ENCODE data around the gene LCP2. TPM values are rescaled to one million over a fixed set of nuclear protein-coding genes. Genes with fewer than 3 reads are reported as not detected.

LCP2 gene
- total and polyA plus RNA-seq, 2 of the 4 experiments (the other 2 are of a cell fraction), result not detected

DNA sequence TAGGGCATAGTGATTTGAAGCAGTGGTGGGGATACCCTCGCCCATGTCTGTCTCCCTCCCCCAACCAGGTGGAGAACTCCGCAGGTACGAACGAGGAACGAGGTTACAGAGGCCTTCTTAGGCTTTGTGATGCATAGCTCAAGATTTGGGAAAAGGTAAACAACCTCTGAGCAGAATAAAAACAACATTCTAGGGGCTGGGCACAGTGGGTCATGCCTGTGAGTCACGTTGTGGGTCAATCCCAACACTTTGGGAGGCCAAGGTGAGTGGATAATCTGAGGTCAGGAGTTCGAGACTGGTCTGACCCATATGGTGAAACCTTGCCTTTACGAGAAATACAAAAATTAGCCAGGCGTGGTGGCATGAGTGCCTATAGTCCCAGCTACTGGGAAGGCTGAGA lies 3.6 kb upstream of the LCP2 start:
- no peak overlapping the region for H4K91ac ChIP-seq (ENCODE audit: insufficient read depth, low read depth, low read length)
- H2AFZ ChIP-seq (replicated peaks; ENCODE audit: low read length, poor library complexity), result no peak overlapping the region
- ATAC-seq (ENCODE audit: low read depth), result no peak
- 43% methylated on average over 4 of the region's 9 CpGs; no CpG with 5 or more reads in 1 of the 2 experiments for WGBS, 2 experiments (ENCODE audit: extremely low coverage in 2 of 2, insufficient read length in 1 of 2)
- no peaks in the 10 kb centered on the region for H4K20me1 ChIP-seq (ENCODE audit: insufficient read depth, low read length)
- no peak overlapping the region for H3K14ac ChIP-seq (replicated peaks; ENCODE audit: low read depth, low read length)
- no peak overlapping the region for H2AK9ac ChIP-seq (replicated peaks; ENCODE audit: low read depth, low read length, poor library complexity)
- intact Hi-C loops (cut with micrococcal nuclease), result no loop called here
- POLR2A ChIA-PET (ENCODE audit: unreplicated experiment), result no interaction called here
- no peak overlapping the region for H3K18ac ChIP-seq (ENCODE audit: low read depth, low read length)
- no TSS peak for BruUV-seq (replicated peaks)
- H2BK120ac ChIP-seq (ENCODE audit: low read depth, low read length), result no peak overlapping the region
- H3K4me3 ChIP-seq (ENCODE audit: insufficient read depth, low read depth, low read length), result no peak overlapping the region
- no peaks in the 10 kb centered on the region for H3K9me3 ChIP-seq (ENCODE audit: control insufficient read depth, insufficient read depth, low read length)
- H2BK15ac ChIP-seq (ENCODE audit: low read depth, low read length), result no peak overlapping the region
- no peak overlapping the region for H4K8ac ChIP-seq (ENCODE audit: low read depth in 2 of 2, low read length in 2 of 2)
- no peaks in the 10 kb centered on the region for H3K79me1 ChIP-seq (ENCODE audit: low read depth in 1 of 2, low read length in 2 of 2)
- in situ Hi-C loops (cut with MboI; ENCODE audit: low sequenced_read_pairs), result no loop called here
- no peak for TF ChIP-seq POLR2A (IDR thresholded peaks at IDR 0.05; ENCODE audit: low read depth, low read length)
- TF ChIP-seq, protein P1, sequence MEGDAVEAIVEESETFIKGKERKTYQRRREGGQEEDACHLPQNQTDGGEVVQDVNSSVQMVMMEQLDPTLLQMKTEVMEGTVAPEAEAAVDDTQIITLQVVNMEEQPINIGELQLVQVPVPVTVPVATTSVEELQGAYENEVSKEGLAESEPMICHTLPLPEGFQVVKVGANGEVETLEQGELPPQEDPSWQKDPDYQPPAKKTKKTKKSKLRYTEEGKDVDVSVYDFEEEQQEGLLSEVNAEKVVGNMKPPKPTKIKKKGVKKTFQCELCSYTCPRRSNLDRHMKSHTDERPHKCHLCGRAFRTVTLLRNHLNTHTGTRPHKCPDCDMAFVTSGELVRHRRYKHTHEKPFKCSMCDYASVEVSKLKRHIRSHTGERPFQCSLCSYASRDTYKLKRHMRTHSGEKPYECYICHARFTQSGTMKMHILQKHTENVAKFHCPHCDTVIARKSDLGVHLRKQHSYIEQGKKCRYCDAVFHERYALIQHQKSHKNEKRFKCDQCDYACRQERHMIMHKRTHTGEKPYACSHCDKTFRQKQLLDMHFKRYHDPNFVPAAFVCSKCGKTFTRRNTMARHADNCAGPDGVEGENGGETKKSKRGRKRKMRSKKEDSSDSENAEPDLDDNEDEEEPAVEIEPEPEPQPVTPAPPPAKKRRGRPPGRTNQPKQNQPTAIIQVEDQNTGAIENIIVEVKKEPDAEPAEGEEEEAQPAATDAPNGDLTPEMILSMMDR (conservative IDR thresholded peaks at IDR 0.05; ENCODE audit: low read depth, low read length), result no peak
- TF ChIP-seq BHLHE40 (IDR thresholded peaks at IDR 0.05; ENCODE audit: low read depth, low read length), result no peak
- TF ChIP-seq MAZ (IDR thresholded peaks at IDR 0.05; ENCODE audit: borderline replicate concordance, low read depth, low read length), result no peak
- TF ChIP-seq, protein P2, sequence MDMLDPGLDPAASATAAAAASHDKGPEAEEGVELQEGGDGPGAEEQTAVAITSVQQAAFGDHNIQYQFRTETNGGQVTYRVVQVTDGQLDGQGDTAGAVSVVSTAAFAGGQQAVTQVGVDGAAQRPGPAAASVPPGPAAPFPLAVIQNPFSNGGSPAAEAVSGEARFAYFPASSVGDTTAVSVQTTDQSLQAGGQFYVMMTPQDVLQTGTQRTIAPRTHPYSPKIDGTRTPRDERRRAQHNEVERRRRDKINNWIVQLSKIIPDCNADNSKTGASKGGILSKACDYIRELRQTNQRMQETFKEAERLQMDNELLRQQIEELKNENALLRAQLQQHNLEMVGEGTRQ (IDR thresholded peaks at IDR 0.05; ENCODE audit: low read depth, low read length), result no peak
- no peak overlapping the region for H4K5ac ChIP-seq (ENCODE audit: low read depth, low read length)
- no peaks in the 10 kb centered on the region for H3K36me3 ChIP-seq (ENCODE audit: control insufficient read depth, insufficient read depth, low read length)
- H3K9ac ChIP-seq (ENCODE audit: low read depth, low read length), result no peak overlapping the region
- H3K23ac ChIP-seq (ENCODE audit: low read depth, low read length), result no peak overlapping the region
- no peak for DNase-seq
- H3K9me1 ChIP-seq (ENCODE audit: insufficient read depth, low read length), result no peaks in the 10 kb centered on the region
- dilution Hi-C loops (cut with HindIII; ENCODE audit: low sequenced_read_pairs, unreplicated experiment), result no loop called here
- no peak overlapping the region for H2BK5ac ChIP-seq (ENCODE audit: low read depth, low read length, poor library complexity, severe bottlenecking)
- H3K56ac ChIP-seq (ENCODE audit: extremely low read depth, insufficient read depth, low read length), result no peak overlapping the region
- no peak overlapping the region for H2BK20ac ChIP-seq (ENCODE audit: low read depth, low read length)
- CTCF ChIA-PET, result no interaction called here
- H3K4me1 ChIP-seq (ENCODE audit: control insufficient read depth, insufficient read depth, low read length), result no peaks in the 10 kb centered on the region
- H3K4me2 ChIP-seq (ENCODE audit: low read depth, low read length), result no peak overlapping the region
- H3K27me3 ChIP-seq (ENCODE audit: control insufficient read depth, insufficient read depth, low read length), result no peaks in the 10 kb centered on the region
- H3K27ac ChIP-seq (ENCODE audit: insufficient read depth, low read length), result no peak overlapping the region
- H2AK5ac ChIP-seq (ENCODE audit: low read depth, low read length), result no peak overlapping the region
- no peak overlapping the region for H3K4ac ChIP-seq (ENCODE audit: low read depth, low read length)
